NB4 (cell line): ENCODE measurements around the gene ROR2.

Experiments used
- CTCF ChIP-seq: IDR thresholded peaks from one replicate; pipeline ENCODE4 v1.5.1; 2012; ENCODE audit warnings: low read depth, low read length
- MYC ChIP-seq: IDR thresholded peaks from 2 replicates; pipeline ENCODE4 v1.6.1; 2011; ENCODE audit warnings: low read depth, low read length
- POLR2A ChIP-seq: IDR thresholded peaks from 2 replicates; pipeline ENCODE4 v1.6.1; 2011; ENCODE audit warnings: mild to moderate bottlenecking; ENCODE audit not compliant: insufficient read length; ENCODE audit errors: extremely low read depth

DNA sequence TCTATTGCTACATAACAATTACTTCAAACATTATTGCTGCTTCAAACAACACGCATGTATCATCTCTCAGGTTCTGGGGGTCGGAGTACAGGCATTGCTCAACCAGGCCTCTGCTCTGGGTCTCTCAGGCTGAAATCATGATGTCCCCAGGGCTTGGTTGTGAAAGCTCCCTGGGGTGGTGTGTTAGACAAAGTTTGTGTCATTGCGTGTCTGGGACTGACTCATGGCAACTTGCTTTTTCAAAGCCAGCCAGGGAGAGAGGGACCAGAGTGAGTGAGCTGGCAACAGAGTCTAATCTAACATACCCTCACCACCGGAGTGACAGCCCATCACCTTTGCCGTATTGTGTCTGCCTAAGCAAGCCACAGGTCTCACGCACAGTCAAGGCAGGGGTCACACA, 267.2 kb downstream of the ROR2 start:
- TF ChIP-seq POLR2A (no peak), CTCF (no peak), MYC (no peak)
